ENCODE data around the gene OTOP2.
"Not testable (repeated sequence)": the region's sequence is repeated elsewhere in the genome, so short reads cannot be mapped to it uniquely, and the experiment has no call there.

The OTOP2 gene

DNA sequence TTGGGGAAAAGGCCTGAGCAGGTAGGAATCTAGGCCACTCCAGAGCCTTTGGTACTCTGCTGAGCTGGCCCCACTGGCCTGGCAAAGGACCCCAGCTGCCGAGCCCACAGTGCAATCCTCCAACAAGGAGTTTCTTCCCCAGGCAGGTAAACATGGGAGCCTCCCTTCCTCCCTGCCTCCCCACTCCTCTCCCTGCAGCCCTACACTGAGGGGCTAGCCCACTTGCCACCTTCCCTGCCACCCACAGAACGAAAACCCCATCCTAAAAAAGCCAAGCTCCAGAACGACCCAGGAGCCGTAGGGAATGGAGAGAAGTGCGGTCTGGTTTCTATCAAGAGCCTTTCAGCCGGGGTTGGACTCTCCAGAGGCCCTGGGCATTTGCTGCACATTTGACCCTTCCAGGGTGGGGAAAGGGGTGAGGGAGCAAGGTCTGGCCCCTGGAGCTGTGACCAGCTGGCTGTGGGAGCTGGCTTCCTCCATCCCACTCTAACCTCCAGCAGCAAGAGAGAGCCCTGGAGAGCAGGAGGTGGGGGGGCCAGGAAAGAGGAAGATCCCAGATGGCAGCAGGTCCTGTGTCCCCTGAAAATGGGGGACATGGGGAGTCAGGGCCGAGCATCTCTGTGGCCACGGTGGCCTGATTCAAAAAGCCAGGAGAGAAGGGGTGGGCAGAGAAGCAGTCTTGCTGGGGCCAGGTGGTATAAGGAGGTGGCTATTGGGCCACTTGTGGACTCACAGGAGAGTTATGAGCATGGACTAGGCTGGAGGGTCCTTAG is 47.2 kb downstream of the OTOP2 start:
- DNase-seq (ENCODE audit: low read depth in 2 of 2) = no peak

GRCh38 chr17:74971842-74972106 is 47.7 kb downstream of the OTOP2 start:
- no peak for DNase-seq (ENCODE audit: low read depth in 2 of 2)

DNA sequence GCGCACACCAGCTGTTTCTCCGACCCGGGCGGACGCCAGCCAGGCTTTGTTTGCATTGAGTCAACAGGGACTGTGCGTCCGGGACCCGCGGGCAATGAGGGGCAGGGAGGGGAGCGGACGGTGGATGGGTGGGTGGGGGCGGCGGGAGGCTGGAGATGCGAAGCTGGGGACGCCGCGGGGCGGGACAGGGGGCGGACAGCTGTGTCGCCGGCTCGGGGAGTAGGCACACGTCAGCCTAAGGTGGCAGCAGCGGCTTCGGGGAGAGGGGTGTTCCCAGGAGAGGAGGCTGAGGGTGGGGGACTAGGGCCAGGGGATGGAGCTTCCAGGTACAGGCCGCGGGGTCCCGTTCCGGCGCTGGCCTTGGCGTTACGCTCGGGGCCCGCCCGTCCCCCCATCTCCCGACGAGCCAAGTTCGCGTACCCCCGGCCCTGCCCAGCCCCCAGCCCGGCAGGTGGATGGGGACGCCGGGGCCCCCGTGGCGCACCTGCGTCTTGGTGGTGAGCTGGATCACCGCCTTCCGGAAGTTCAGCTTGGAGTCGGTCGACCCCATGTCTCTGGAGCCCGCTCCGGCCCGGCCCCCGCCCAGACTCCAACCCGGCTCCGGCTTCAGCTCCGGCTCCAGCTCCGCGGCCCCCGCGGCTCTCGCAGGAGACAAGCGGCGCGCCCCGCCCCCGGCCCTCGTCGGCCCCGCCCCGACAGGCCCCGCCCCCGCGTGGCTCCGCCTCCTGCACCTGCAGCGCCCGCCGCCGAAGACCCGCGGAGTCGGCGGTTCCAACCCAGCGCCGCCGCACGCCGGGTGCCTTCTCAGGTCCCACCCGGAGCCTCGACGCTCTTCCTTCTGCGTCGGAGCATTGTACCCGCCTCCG is 48.3 kb downstream of the OTOP2 start, which contains the start of gene HID1:
HID1 (minus strand) TSS at position 653 of the 866 bp plus-strand sequence; CDS start at position 550, 103 bp downstream.
- peak; percentile 84 to 85 for DNase-seq (ENCODE audit: low read depth in 2 of 2)

GRCh38 chr17:74972973-74973328 is 48.9 kb downstream of the OTOP2 start:
- no peak for DNase-seq (ENCODE audit: low read depth in 2 of 2)

DNA sequence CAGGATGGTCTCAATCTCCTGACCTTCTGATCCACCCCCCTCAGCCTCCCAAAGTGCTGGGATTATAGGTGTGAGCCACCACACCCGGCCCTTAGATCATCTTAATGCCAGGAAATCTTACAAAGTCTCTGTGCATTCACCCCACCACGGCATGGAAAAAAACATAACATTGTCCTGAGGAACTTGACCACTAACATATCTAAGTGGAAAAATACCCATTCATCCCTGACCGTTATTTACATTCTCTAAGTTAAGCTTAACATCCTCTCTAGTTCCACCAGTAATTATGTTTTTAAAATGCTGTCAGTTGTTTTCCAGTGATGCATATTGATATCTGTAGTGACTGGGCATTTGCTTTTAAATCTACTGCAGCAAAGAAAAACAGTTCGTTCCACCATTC is 51.9 kb downstream of the OTOP2 start:
- no peak for DNase-seq (ENCODE audit: low read depth in 2 of 2)

DNA sequence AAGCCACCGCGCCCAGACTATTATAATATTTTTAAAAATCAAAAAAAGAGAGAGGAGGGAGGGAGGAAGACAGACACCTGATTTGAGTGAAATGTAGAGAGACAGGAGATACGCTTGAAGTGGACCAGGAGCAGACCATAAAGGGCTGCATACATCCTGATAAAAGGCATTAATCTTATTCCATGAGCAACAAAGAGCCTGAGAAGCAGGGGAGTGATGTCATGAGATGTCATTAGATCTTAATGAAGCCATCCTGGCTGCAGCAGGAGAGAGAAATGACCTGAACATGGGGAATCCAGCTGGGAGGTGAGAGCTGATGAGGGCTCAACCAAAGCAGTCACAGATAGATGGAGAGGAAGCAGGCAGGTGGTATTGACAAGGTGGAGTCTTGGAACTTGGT is 53.7 kb downstream of the OTOP2 start:
- DNase-seq (ENCODE audit: low read depth in 2 of 2) = no peak

GRCh38 chr17:74978240-74978639 is 54.2 kb downstream of the OTOP2 start:
- no peak for DNase-seq (ENCODE audit: low read depth in 2 of 2)

- DNase-seq (ENCODE audit: low read depth in 2 of 2) = no peak
Measured at GRCh38 chr17:74979408-74980146, 55.5 kb downstream of the OTOP2 start.

GRCh38 chr17:74981318-74981978 is 57.4 kb downstream of the OTOP2 start:
- no peak for DNase-seq (ENCODE audit: low read depth in 2 of 2)

GRCh38 chr17:74981979-74982662 is 58.0 kb downstream of the OTOP2 start:
- DNase-seq (ENCODE audit: low read depth in 2 of 2) = peak; percentile 58 to 71

GRCh38 chr17:74982663-74983313 is 58.7 kb downstream of the OTOP2 start:
- DNase-seq (ENCODE audit: low read depth in 2 of 2) = not testable (repeated sequence)
